NCI-H2196 treated with DMSO at 0.1 percent for 48 hours (cell line): ENCODE measurements around the gene PRKAG1.

Source experiments
- DNase-seq: peaks from one replicate; lab custom pipeline; 2025; ENCODE audit not compliant: unreplicated experiment; lab: John Stamatoyannopoulos, UW

PRKAG1 gene

DNA sequence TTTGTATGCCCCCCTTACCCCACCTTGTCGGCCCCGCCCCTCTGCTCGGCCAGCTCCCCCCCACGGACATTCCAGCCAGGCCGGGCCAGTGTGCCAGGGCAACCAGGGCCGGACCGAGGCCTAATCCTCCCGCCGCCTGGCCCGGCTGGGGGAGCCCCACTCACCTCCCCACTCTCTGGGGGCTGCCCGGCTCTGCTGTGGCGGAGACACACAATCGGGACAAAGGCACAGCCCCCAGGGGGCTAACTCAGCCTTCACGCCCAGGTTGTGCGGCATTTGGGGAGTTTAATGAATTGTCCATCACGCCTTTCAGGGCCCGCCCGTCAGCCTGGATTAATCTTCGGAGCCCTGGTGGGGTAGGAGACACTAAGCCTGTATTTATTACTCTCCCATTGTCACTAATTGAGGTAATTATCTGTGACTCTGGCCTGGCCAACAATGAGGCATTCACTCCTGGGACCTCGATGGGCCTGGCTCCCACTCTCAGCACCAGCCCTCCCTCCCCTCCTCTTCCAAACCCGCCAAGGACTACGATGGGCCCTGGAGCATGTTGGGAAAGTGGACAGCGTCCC, 31.8 kb downstream of the PRKAG1 start:
- no peak for DNase-seq

GRCh38 chr12:48985901-48986300, 32.7 kb downstream of the PRKAG1 start:
- no peak for DNase-seq

DNA sequence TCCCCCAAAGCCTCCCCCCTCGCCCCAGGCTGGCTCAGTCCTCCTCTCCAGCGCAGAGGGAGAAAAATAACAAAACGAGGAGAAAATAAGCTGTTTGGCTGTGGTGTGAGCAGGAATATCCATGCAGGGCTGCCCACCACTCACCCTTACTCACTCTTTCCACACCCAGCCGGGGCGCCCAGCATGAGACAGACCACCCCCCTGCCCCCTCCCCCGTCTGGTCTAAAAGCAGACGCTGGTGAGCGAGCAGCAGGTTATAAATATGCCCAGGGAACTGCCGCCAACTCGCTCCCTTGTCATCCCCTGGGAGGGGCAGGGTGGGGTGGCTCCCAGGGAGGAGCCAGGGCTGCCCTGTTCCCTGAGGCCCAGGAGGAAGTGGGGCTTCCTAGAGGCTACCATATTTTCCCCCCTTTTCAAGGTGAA, 33.1 kb downstream of the PRKAG1 start:
- DNase-seq: no peak

- no peak for DNase-seq
Measured at GRCh38 chr12:48982397-48983080, 36.0 kb downstream of the PRKAG1 start.

DNA sequence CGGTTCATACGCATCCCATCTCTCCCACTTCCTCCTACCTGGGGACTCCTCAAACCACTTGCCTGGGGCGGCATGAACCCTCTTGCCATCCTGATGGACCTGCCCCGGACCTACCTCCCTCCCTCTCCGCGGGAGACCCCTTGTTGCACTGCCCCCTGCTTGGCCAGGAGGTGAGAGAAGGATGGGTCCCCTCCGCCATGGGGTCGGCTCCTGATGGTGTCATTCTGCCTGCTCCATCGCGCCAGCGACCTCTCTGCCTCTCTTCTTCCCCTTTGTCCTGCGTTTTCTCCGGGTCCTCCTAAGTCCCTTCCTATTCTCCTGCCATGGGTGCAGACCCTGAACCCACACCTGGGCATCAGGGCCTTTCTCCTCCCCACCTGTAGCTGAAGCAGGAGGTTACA, 36.8 kb downstream of the PRKAG1 start:
- no peak for DNase-seq

- DNase-seq: no peak
Measured at GRCh38 chr12:48980953-48981756, 37.4 kb downstream of the PRKAG1 start.

DNA sequence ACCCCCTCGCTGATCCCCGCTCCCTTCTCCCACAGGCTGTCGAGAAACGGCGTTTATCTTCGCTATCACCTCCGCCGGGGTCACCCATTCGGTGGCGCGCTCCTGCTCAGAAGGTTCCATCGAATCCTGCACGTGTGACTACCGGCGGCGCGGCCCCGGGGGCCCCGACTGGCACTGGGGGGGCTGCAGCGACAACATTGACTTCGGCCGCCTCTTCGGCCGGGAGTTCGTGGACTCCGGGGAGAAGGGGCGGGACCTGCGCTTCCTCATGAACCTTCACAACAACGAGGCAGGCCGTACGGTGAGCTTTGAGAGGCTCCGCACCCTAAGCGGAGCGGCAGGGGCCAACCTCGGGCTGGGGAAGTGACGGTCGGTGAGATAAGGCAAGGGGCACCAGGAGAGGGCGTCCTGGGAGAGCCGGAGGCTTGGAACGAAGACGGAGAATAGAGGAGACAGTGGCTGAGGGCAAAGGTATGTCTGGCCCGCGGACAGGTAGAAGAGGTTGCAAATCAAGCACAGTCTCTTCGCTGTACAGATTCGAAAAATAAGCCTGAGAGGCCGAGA, 38.1 kb downstream of the PRKAG1 start:
- no peak for DNase-seq

DNA sequence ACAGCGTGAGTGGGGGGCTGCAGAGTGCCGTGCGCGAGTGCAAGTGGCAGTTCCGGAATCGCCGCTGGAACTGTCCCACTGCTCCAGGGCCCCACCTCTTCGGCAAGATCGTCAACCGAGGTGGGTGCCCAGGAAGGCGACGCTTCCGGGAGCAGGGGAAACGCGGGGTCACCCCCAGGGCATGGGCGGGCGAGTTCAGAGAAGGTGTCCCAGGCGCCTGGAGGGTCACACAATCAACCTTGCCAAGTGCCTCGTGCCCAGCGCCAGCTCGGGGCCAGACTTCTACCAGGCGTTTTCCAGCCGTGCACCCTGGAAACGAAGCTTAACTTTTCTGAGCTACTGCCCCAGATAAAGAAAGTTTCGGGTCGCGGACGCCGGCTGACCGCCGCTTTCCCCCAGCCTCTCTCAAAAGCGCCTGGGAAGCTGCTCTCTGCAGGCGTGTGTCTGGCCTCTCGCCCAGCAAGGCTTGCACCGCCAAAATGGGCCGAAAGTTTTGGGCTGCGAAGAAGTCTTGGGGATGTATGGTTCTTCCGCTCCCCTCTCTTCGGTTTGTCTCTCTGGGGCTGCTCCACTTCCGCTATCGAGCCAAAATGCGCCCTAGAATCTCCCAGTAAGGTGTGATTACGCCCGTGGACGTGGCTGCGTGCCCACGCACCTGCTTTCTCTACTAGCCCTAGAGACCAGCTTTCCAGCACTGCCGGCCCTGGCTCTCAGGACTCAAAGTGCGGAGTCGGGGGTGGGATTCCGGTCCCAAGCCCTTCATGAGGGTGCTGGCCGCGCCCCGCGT, 38.8 kb downstream of the PRKAG1 start:
- DNase-seq: no peak

DNA sequence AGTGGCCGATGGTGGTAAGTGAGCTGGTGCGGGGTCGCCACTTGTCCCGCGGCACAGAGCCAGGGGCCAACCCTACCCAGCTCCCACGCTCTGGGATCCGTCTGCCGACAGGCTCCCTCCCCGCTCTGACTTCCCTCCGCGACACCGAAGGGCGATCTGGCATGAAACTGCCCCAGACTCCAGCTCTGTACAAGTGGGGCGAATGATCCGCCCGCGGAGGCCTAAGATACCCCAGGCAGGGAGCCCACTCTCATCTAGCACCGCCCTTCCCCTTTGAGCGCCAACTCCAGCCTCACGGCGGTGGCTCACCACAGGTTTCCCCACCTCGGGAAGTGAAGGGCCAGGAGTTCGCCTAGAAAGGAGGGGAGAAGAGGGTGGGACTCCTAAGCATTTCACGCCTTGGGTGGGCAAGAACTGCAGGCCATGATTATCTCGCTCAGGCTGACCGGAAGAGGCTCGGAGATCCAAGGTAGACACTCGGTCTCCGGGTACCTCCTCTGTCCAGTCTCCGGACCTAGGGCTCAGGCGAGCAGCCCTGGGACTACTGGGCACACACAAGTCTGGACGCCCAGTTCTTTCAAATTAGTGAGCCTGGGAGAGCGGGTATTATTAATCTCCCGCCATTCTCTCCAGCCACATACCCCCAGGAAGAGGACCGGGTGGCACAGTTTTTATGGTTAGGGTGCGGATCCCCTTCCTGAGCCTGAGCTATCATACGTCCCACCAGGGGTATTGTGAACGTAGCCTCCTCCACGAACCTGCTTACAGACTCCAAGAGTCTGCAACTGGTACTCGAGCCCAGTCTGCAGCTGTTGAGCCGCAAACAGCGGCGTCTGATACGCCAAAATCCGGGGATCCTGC, 39.6 kb downstream of the PRKAG1 start:
- no peak for DNase-seq

DNA sequence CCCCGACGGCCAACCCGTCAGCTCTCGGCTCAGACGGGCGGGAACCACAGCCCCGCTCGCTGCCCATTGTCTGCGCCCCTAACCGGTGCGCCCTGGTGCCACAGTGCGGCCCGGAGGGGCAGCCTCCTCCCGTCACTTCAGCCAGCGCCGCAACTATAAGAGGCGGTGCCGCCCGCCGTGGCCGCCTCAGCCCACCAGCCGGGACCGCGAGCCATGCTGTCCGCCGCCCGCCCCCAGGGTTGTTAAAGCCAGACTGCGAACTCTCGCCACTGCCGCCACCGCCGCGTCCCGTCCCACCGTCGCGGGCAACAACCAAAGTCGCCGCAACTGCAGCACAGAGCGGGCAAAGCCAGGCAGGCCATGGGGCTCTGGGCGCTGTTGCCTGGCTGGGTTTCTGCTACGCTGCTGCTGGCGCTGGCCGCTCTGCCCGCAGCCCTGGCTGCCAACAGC, 40.3 kb downstream of the PRKAG1 start, which contains the start of gene WNT1:
Gene WNT1 (plus strand): TSS at position 32 of the 450 bp plus-strand sequence. CDS start 329 bp downstream, at position 361.
- no peak for DNase-seq

GRCh38 chr12:48977290-48978281, 41.0 kb downstream of the PRKAG1 start:
- no peak for DNase-seq

DNA sequence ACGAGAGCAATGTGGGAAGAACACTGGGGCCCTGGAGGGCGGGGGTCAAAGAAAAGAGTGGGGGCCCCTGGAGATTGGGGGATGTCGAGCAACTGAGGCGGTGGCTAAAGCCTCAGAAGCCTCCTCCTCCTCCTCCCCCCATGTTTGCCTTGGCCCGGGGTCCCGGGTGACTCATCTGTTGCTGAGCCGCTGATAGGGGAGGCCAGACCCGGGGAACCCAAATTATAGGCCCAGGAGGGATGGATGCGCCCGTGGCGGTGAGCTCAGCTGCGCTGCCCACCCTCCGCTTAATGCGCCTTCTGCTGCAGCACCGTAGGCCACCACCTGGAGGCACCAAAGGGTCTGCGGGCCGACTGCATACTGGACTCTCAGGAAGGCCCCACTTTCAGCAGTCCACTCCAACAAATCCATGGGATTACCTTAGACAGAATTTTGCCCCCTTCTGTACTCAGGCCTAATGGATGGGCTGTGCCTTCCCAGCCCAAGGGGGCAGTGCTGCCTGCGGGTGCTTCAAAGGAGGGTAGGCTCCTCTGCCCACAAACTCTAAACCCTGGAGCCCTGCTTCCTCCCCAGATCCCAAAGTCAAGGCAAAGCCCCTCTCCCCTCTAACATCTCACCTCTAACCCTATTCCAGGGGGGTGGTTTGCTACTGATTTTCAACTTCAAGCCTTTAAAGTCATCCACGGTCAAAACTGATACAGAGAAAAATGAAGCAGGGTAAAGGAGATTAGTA, 44.5 kb downstream of the PRKAG1 start:
- DNase-seq: no peak

DNA sequence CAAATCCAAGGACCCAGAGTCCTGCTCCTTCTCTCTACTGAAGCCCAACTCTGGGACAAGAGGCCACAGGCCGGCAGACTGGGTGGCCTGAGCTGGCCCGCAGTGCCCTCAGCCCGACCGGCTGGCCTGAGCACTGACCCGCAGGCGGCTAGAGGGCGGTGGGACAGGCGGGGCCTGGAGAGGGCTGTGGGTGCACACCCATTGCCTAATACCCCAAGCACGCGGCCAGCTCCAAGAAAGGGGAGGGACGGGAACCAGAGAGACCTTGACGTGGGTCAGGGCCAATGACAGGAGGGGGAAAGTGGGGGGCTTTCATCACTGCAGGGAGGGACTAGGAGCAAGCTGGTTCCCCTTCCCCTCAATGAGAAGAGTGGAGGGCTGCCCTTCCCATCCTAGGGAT, 45.0 kb downstream of the PRKAG1 start:
- no peak for DNase-seq

- no peak for DNase-seq
Measured at GRCh38 chr12:48972952-48973483, 45.6 kb downstream of the PRKAG1 start.

DNA sequence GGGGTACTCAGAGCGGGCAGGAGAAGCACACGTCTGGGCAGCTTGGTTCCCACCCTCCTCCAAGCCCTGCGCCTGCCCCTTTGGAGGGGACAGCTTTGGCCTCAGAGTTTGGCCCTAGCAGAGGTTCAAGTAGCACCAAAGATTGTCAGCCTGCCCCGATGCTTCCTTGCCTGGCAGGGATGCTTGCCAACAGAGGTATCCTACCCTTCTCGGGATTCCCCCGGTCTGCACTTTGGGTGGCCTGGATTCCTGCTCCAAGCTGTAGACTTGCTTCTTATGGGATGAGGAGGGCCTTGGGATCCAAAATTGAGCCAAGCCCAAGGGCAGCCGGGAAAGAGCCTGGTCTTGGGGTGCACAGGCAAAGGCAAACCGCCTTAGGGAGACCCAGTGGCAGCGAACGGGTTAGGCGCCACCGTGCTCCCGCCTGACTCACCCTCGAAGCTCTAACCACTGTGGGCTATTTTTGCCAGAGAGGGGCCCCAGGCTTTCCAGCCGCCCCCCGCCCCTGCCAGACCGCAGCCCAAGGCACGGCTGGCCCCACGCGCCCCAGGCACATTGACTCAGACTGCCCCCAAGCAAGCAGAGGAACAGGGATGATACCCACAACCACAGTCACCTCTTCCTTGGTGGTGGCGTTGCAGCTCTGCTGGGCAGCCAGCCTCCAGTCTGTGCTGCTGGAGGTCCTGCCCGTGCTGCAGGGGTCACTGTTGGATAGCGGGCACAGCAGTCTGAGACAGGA, 46.2 kb downstream of the PRKAG1 start:
- DNase-seq: no peak

DNA sequence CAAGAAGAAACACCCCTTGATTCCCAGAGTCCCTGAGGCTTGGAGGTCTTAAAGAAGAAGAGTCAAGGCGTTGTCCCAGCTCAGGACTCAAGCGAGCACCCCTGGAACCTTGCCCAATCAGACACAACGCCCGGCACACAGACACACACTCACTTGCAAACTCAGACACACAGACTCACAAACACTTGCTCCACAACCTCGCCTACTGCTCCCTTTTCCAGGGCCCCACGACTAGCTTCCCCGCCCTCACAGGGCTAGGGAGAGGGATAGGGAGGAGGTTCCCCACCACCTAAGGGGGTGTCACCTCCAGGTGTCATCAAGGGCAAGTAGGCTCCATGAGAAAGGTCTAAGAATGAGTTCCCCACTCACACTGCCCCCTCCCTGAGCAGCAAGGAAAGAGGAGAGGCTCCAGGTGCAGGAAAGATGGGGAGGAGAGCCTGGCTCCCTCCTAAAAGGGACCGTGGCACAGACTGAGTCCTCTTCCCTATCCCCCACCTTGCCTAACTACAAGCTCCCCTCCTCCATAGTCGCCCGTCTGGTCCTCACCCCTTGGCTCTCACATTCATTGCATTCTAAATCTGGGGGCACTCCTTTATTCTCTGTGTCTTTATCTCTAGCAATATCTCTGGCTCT, 47.8 kb downstream of the PRKAG1 start:
- no peak for DNase-seq
